Stimulated activated CD8-positive, alpha-beta memory T cell treated with anti-CD3 and anti-CD28 coated beads, Interleukin-2, amount 100 ng/mL, for 48 hours (primary cell): ENCODE measurements around the gene ZSCAN18.

Source experiments
- DNase-seq, 2 donors: peaks; one replicate each; pipeline ENCODE4 v3.0.0-alpha.2; 2020; ENCODE audit warnings: low read depth in 2 of 2

Gene ZSCAN18

DNA sequence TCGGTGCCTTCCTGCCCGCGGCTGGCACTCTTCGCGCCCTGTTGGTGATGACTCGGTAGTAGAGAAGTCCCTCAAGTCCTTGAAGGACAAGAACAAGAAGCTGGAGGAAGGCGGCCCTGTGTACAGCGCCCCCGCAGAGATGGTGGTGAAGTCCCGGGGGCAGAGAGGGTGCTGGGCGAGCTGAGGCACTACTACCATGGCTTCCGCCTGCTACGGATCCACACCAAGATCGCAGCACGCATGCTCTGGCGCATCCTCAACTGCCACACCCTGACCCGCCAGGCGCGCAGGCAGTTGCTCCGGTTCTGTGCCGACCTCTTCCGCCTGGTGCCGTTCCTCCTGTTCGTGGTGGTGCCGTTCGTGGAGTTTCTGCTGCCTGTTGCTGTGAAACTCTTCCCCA is 53.1 kb downstream of the ZSCAN18 start:
- no peak for DNase-seq

GRCh38 chr19:58044391-58044790 is 53.6 kb downstream of the ZSCAN18 start:
- no peak for DNase-seq

DNA sequence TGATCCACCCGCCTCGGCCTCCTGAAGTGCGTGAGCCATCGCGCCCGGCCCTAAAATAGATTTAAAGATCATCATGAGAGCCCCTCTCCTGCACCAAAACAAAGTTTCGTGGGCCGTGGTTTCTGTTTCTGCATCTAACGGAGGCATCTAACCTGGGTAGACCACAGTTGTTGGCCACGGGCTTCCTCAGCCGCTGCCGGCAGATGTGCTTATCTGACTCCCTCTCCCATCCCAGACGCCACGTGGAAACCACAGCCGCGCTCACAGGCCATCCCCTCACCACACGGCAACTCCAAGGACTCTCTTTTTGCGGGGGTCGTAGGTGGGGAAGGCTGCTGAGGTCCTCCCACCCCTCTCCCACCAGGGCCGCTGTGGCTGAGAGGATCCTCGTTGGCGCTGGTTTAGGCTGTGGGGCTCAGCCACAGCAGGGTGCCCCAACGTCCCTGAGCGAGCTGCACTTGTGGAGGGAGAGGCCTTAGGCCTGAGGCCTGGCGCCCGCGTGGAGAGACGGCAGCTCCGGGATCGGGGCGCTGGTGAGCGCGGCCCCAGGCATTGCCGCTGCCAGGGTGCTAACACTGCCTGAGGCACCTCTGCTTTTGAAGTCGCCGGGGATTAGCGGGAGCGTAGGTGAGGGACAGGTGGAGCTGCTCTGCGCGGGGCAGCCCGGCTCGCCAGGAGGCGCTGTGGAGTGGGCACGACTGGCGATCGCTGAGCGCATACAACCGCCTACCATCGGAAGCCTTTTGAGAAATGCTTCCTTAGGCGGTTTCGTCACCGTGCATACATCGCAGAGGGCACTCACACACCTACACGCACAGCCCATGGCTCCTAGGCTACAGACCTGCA is 55.3 kb downstream of the ZSCAN18 start:
- DNase-seq: no peak

GRCh38 chr19:58040751-58041525 is 57.1 kb downstream of the ZSCAN18 start:
- no peak for DNase-seq

DNA sequence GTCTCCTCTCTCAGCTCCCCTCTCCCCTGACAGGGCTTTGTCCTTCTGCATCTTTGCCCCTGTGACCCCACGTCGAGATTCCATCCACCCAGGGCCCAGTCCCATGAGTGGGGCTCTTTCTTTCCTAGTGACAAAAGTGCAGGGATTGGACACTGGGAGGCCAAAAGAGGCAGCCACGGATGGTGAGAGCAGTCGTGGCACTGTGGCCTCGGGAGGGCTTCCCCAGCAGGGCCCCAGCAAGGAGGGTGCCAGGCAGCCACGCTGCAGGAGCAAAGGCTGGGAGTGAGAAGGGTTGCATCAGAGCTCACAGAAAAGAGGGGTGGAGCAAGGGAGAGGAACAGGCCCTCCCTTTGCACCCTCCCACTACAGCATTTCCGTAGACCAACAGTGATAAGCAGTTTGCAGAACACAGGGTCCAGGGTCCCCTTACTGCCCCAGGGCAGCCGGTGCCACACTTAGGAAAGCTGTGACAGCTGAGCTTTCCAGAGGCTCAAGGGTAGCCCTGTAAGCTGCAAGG is 59.3 kb downstream of the ZSCAN18 start:
- no peak for DNase-seq

- DNase-seq: no peak
These were observed 59.9 kb downstream of the ZSCAN18 start for GRCh38 chr19:58037927-58038687.

DNA sequence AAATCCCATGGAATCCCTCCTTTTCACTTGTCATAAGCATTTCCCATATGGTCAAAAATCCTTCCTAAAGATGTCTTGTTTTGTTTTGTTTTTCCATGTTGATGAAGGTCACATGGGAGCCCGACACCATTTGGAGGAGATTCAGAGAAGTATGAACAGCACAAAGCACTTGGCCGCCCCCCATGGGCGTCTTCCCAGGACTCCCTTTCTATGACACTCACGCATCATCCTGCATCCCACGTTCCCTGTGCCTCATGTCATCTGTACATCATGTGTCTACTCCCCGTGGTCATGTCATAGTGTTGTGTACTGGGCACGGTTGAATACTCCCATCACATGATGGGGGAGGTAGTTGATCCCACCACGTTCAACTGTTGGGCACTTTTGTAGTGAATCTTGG is 62.2 kb downstream of the ZSCAN18 start:
- no peak for DNase-seq

DNA sequence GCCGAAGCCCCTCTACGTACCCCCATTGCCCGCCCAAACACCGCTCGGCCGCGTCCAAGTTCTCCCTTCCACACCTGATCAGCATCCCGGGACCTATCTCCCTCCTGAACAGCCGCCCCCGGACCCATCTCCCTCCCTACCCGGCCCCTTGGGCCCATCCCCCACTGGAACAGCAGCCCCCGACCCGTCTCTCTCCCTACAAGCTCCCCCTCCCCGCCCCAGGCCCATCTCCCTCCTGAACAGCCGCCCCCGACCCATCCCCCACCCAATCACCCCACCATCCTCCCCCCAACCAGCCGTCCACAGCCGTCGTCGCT is 63.6 kb downstream of the ZSCAN18 start:
- no peak for DNase-seq
